Trophoblast cell (in vitro differentiated cells and primary cell): Measurements from ENCODE around the gene NMNAT1.

Source experiments
- DNase-seq, 2 donors: peaks; one replicate each; pipeline ENCODE4 v3.0.0-alpha.2; 2016
- H2AFZ ChIP-seq: 2 replicates; pipeline ENCODE4 v1.6.1; 2013; ENCODE audit warnings: low read length, moderate library complexity, mild to moderate bottlenecking; ENCODE audit not compliant: insufficient read depth, poor library complexity
- H2AK5ac ChIP-seq: 2 replicates; pipeline ENCODE4 v1.6.1; 2013; ENCODE audit warnings: mild to moderate bottlenecking, low read length
- H2BK120ac ChIP-seq: 2 replicates; pipeline ENCODE4 v1.6.1; 2013; ENCODE audit warnings: low read length, mild to moderate bottlenecking, moderate library complexity; ENCODE audit not compliant: insufficient read depth, poor library complexity
- H2BK12ac ChIP-seq: 2 replicates; pipeline ENCODE4 v1.6.1; 2013; ENCODE audit warnings: mild to moderate bottlenecking, low read length, moderate library complexity
- H2BK5ac ChIP-seq: 2 replicates; pipeline ENCODE4 v1.6.1; 2013; ENCODE audit warnings: low read length, low read depth, moderate library complexity, mild to moderate bottlenecking; ENCODE audit not compliant: poor library complexity
- H3K14ac ChIP-seq: 2 replicates; pipeline ENCODE4 v1.6.1; 2013; ENCODE audit warnings: mild to moderate bottlenecking, low read length
- H3K18ac ChIP-seq: 2 replicates; pipeline ENCODE4 v1.6.1; 2013; ENCODE audit warnings: mild to moderate bottlenecking, low read length
- H3K23ac ChIP-seq: 2 replicates; pipeline ENCODE4 v1.6.1; 2013; ENCODE audit warnings: low read length
- H3K27ac ChIP-seq: 2 replicates; pipeline ENCODE4 v1.5.1; 2013; ENCODE audit warnings: low read depth, mild to moderate bottlenecking, inconsistent platforms, low read length, moderate library complexity
- H3K27me3 ChIP-seq: 2 replicates; pipeline ENCODE4 v1.6.1; 2013; ENCODE audit warnings: inconsistent platforms, mild to moderate bottlenecking, low read length, moderate library complexity; ENCODE audit not compliant: insufficient read depth
- H3K36me3 ChIP-seq, 2 experiments: 1 replicate in 1 of 2; 2 replicates in 1 of 2; pipeline ENCODE4 v1.6.1; 2013; ENCODE audit warnings: low read length in 2 of 2, mild to moderate bottlenecking in 2 of 2, moderate library complexity in 1 of 2; ENCODE audit not compliant: insufficient read depth in 2 of 2, control insufficient read depth in 1 of 2
- H3K4ac ChIP-seq: 2 replicates; pipeline ENCODE4 v1.6.1; 2013; ENCODE audit warnings: low read depth, mild to moderate bottlenecking, low read length, moderate library complexity
- H3K4me1 ChIP-seq, 2 experiments: 1 replicate in 1 of 2; 2 replicates in 1 of 2; pipeline ENCODE4 v1.6.1; 2013; ENCODE audit warnings: low read length in 2 of 2, mild to moderate bottlenecking in 2 of 2, moderate library complexity in 1 of 2; ENCODE audit not compliant: insufficient read depth in 2 of 2, control insufficient read depth in 1 of 2
- H3K4me2 ChIP-seq: 2 replicates; pipeline ENCODE4 v1.6.1; 2013; ENCODE audit warnings: inconsistent platforms, mild to moderate bottlenecking, low read length, moderate library complexity
- H3K4me3 ChIP-seq: 2 replicates; pipeline ENCODE4 v1.5.1; 2013; ENCODE audit warnings: mild to moderate bottlenecking, low read depth, low read length, inconsistent platforms
- H3K79me1 ChIP-seq: one replicate; pipeline ENCODE4 v1.6.1; 2013; ENCODE audit warnings: low read length
- H3K79me2 ChIP-seq: 2 replicates; pipeline ENCODE4 v1.6.1; 2013; ENCODE audit warnings: low read length, mild to moderate bottlenecking; ENCODE audit not compliant: control insufficient read depth, insufficient read depth, poor library complexity
- H3K9ac ChIP-seq: 2 replicates; pipeline ENCODE4 v1.6.1; 2013; ENCODE audit warnings: mild to moderate bottlenecking, low read length
- H3K9me3 ChIP-seq: 2 replicates; pipeline ENCODE4 v1.6.1; 2013; ENCODE audit warnings: low read depth, mild to moderate bottlenecking, control low read depth, inconsistent platforms, low read length; ENCODE audit not compliant: insufficient read depth
- H4K12ac ChIP-seq: 2 replicates; pipeline ENCODE4 v1.6.1; 2013; ENCODE audit warnings: low read depth, mild to moderate bottlenecking, low read length, moderate library complexity
- H4K8ac ChIP-seq: 2 replicates; pipeline ENCODE4 v1.6.1; 2013; ENCODE audit warnings: low read depth, mild to moderate bottlenecking, low read length, moderate library complexity
- H4K91ac ChIP-seq: one replicate; pipeline ENCODE4 v1.6.1; 2013; ENCODE audit warnings: low read depth, mild to moderate bottlenecking, low read length, moderate library complexity
- WGBS: extraction: QIAGEN DNeasy Blood & Tissue Kit; methylation state at CpG from one replicate; pipeline ENCODE4 v1.1.7; 2013; ENCODE audit warnings: missing lambda C conversion rate; ENCODE audit not compliant: insufficient read length, insufficient coverage; ENCODE audit errors: extremely low coverage; 5-methylcytosine and 5-hydroxymethylcytosine counted together

NMNAT1 gene

DNA sequence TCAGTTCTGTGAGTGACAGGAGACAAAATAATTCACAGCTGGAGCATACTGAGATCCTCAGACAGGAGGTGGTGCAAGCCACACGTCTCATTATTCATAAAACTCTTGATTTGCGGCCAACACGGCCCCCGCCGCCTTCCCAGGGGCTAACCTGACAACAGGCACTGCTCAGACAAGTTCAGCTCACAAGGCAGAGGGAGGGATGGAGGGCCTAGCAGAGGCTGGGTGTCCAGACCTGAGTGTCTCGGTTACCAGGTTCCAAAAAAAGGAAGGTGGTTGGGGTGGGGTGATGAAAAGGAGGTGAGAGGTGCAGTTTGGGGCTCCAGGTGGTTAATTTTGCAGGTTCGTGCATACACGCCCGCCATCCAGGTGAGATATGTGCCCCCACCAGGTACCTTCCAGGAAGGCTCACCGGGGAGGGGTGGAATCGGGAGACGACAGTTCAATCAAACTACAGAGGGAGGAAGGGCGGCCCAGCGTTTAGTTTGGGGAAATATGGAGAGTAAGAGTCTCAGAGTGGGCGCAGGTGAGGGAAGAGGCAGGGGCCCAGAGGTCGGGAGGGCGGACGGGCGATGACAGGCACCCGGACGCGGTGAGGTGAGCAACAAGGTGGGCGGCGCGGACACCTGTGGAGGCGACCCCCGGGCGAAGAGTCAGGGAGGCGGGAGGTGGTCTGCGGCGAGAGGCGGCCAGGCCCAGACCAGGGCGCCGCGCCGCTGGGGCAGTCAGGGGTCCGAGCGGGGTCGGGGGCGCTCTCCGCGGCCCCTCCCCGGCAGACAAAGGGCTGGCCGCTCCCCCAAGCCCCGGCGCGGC is 33.8 kb upstream of the NMNAT1 start:
- H3K9ac ChIP-seq, result peak overlapping the region; percentile 14
- no peak overlapping the region for H3K23ac ChIP-seq
- WGBS, result no CpG with 5 or more reads among the region's 47 CpGs
- H2BK5ac ChIP-seq, result peak overlapping the region; percentile 8
- H3K9me3 ChIP-seq, result no peaks in the 10 kb centered on the region
- DNase-seq, result peak in 1 of 2 donors; percentile 25
- peaks cover 3% of the 10 kb centered on the region for H3K79me2 ChIP-seq
- H4K8ac ChIP-seq, result peak overlapping the region; percentile 10
- H2BK120ac ChIP-seq, result peak overlapping the region; percentile 67
- peak overlapping the region; percentile 88 for H2AFZ ChIP-seq
- no peak overlapping the region for H3K27ac ChIP-seq
- H2AK5ac ChIP-seq, result no peak overlapping the region
- H3K36me3 ChIP-seq, result no peaks in the 10 kb centered on the region
- H3K27me3 ChIP-seq, result no peaks in the 10 kb centered on the region
- H3K4ac ChIP-seq, result peak overlapping the region; percentile 75
- peak overlapping the region; percentile 84 for H3K4me2 ChIP-seq
- H4K91ac ChIP-seq, result peak overlapping the region; percentile 3
- peak overlapping the region; percentile 35 for H4K12ac ChIP-seq
- H2BK12ac ChIP-seq, result no peak overlapping the region
- peak overlapping the region; percentile 70 for H3K18ac ChIP-seq
- H3K14ac ChIP-seq, result peak overlapping the region; percentile 82
- peaks cover 7% of the 10 kb centered on the region for H3K79me1 ChIP-seq
- H3K4me3 ChIP-seq, result peak overlapping the region; percentile 84
- H3K4me1 ChIP-seq, result peaks cover 4 to 5% of the 10 kb centered on the region in 2 experiments

DNA sequence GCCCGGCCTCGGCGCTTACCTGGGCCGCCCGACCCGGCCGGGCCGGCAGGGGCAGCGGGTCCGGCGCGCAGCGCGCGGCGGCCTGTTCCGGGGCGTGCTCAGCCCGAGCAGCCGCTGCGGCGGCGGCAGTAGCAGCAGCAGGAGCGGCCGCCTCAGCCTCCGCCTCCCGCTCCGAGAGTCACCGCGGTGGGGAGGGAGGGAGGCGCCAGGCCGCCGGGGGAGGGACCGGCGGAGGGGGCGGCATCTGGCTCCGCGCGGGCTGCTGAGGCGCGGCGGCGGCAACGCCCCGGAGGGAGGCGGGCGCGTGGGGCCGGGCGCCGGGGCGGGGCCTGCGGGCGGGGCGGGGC is 33.2 kb upstream of the NMNAT1 start, which contains the start of gene CTNNBIP1:
TSS of gene CTNNBIP1 (minus strand) at position 194 of the 347 bp plus-strand sequence. CDS start 38,205 bp downstream, outside the sequence.
- Histone ChIP-seq H4K8ac (peak within 1 kb of the TSS; percentile 82), H3K4me1 (peaks cover 4 to 5% of the 10 kb centered on the region in 2 experiments), H3K36me3 (no peaks in the 10 kb centered on the region), H3K14ac (peak within 1 kb of the TSS; percentile 82), H3K79me2 (peaks cover 3% of the 10 kb centered on the region), H3K27ac (peak within 1 kb of the TSS; percentile 85), H3K4me2 (peak within 1 kb of the TSS; percentile 100), H3K4me3 (peak within 1 kb of the TSS; percentile 84), H3K23ac (no peak within 1 kb of the TSS), H3K27me3 (no peaks in the 10 kb centered on the region), H2BK120ac (peak within 1 kb of the TSS; percentile 67), H3K79me1 (peaks cover 7% of the 10 kb centered on the region), H3K4ac (peak within 1 kb of the TSS; percentile 75), H3K18ac (peak within 1 kb of the TSS; percentile 70), H2AK5ac (no peak within 1 kb of the TSS), H2BK12ac (no peak within 1 kb of the TSS), H2BK5ac (peak within 1 kb of the TSS; percentile 89), H3K9ac (peak within 1 kb of the TSS; percentile 92), H4K91ac (peak within 1 kb of the TSS; percentile 81), H4K12ac (peak within 1 kb of the TSS; percentile 80), H2AFZ (peak within 1 kb of the TSS; percentile 98), H3K9me3 (no peaks in the 10 kb centered on the region)
- no peak for DNase-seq
- WGBS, result no CpG with 5 or more reads among the region's 55 CpGs

DNA sequence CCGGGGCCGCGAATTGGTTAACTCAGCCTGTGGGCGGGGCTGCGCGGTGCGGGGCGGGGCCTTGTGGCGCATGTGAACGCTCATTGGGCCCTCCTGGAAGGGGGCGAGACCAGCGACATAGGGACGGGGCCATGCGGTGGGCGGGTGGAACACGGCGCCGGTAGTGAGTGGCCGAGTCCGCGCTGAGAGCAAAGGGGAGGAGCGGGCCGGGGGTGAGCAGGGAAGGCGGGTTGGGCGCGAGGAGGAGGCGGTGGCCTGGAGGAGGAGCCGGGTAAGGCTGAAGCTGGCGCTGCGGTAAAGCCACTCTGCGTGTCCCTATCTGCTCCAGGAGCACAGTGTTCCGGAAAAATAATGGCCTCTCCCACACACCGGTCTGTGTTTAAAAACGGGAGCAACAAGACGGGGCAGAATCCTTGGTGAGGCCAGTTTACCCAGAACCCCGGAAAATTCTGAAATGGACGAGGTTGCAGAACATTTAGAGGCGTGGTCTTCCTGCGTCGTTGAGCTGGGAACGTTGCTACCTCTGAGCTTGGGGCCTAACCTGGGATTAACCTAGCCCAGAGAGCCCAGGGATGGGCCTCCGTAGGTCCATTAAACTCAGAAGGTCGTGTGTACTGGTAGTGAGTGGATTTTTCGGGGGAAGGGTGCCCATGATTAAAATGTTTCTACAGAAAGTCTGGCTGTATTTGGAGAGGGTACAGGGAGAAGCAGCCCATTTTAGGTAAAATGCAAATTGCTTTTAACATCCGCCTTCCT is 32.7 kb upstream of the NMNAT1 start:
- Histone ChIP-seq H3K4ac (no peak overlapping the region), H3K9ac (peak overlapping the region; percentile 92), H2AK5ac (no peak overlapping the region), H3K79me1 (peaks cover 7% of the 10 kb centered on the region), H3K4me2 (peak overlapping the region; percentile 100), H3K27ac (peak overlapping the region; percentile 85), H2BK12ac (no peak overlapping the region), H3K79me2 (peaks cover 3% of the 10 kb centered on the region), H3K14ac (peak overlapping the region; percentile 73), H3K27me3 (no peaks in the 10 kb centered on the region), H3K4me1 (peaks cover 4 to 5% of the 10 kb centered on the region in 2 experiments), H4K12ac (peak overlapping the region; percentile 80), H3K4me3 (peak overlapping the region; percentile 81), H4K8ac (peak overlapping the region; percentile 82), H2AFZ (peak overlapping the region; percentile 98), H2BK120ac (peak overlapping the region; percentile 47), H2BK5ac (peak overlapping the region; percentile 89), H3K9me3 (no peaks in the 10 kb centered on the region), H3K18ac (peak overlapping the region; percentile 59), H4K91ac (peak overlapping the region; percentile 81), H3K23ac (no peak overlapping the region), H3K36me3 (no peaks in the 10 kb centered on the region)
- DNase-seq, result peak; percentile 99
- WGBS, result no CpG with 5 or more reads among the region's 45 CpGs

DNA sequence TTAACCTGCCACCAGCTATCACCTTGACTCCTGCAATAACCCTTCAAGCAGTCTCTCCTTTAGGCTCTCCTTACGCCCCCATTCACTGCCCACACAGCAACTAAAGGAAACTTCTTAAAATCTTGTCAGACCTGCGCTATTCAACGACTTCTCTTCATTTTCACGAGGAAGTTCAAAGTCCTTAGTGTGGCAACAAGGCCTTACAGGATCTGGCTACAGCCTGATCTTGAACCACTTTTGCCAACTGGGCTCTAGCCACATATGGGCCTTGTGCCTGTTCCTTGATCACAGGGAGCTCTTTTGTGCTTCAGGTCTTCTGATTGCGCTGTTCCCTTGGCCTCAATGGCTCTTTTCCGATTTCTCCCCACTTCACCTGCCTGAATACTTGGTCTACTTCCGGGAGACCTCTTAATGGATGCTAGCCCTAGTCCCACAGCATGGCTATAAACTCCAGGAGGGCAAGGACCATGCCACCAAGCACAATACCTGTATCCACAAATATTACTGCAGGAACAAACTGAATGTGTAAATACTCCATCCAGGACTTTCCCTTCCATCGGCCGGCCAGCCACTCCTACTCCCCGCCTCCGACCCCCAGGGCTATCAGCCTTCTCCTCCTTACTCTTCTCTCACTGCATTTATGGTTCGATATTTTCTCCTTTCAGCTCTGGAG is 30.9 kb upstream of the NMNAT1 start:
- H4K8ac ChIP-seq, result no peak overlapping the region
- peaks cover 7% of the 10 kb centered on the region for H3K79me1 ChIP-seq
- peaks cover 4 to 5% of the 10 kb centered on the region in 2 experiments for H3K4me1 ChIP-seq
- no peak overlapping the region for H2BK5ac ChIP-seq
- DNase-seq, result no peak
- no peak overlapping the region for H3K4me3 ChIP-seq
- no peak overlapping the region for H3K4ac ChIP-seq
- H3K27ac ChIP-seq, result no peak overlapping the region
- WGBS, result no CpG with 5 or more reads among the region's 12 CpGs
- no peak overlapping the region for H3K14ac ChIP-seq
- H3K9me3 ChIP-seq, result no peaks in the 10 kb centered on the region
- peak overlapping the region; percentile 43 for H3K9ac ChIP-seq
- no peak overlapping the region for H4K12ac ChIP-seq
- H2AFZ ChIP-seq, result no peak overlapping the region
- H3K27me3 ChIP-seq, result no peaks in the 10 kb centered on the region
- no peaks in the 10 kb centered on the region for H3K36me3 ChIP-seq
- no peak overlapping the region for H2AK5ac ChIP-seq
- no peak overlapping the region for H2BK120ac ChIP-seq
- no peak overlapping the region for H3K23ac ChIP-seq
- H3K79me2 ChIP-seq, result peaks cover 3% of the 10 kb centered on the region
- H4K91ac ChIP-seq, result no peak overlapping the region
- H3K4me2 ChIP-seq, result no peak overlapping the region
- H3K18ac ChIP-seq, result no peak overlapping the region
- H2BK12ac ChIP-seq, result no peak overlapping the region
